HS-5 (cell line): ENCODE data around the gene GNGT2.

Experiments
- DNase-seq: peaks from one replicate; pipeline ENCODE4 v3.0.0-alpha.2; 2012; ENCODE audit warnings: low read depth

Gene GNGT2

DNA sequence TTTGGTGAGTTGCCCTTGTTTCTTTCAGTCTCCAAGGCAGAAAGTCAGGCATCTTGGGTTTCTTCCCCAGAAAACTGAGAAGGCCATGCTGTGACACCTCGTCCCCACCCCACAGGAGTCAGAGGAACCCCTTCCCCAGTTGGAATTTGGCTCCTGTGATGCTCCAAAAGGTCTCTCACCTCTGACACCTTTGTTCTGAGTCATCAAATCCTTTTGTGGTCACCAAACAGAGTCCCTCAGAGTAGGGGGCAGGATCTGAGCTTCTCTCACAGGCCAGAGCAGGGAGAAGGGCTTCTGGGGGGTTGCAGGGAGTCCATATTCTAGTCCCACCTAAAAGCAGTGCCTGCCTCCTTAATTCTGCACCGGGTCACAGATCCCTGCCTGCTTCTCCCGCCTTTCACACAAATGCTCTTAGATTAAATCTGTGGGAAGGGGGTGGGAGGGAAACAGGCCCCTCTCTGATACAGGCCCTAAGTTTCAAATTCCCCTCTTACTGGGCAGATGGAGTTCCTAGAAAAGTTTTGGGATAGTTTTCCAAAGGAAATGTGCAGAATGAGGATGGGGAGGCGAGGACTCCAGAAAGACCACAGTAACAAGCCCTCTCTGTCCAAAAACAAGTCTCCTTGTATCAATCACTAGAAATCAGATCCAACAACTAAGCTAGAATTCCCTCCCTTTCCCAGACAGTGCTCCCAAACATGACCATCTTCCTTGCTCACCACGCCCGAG lies 18.9 kb upstream of the GNGT2 start:
- DNase-seq, result no peak

GRCh38 chr17:49227436-49228261 lies 17.3 kb upstream of the GNGT2 start:
- no peak for DNase-seq

DNA sequence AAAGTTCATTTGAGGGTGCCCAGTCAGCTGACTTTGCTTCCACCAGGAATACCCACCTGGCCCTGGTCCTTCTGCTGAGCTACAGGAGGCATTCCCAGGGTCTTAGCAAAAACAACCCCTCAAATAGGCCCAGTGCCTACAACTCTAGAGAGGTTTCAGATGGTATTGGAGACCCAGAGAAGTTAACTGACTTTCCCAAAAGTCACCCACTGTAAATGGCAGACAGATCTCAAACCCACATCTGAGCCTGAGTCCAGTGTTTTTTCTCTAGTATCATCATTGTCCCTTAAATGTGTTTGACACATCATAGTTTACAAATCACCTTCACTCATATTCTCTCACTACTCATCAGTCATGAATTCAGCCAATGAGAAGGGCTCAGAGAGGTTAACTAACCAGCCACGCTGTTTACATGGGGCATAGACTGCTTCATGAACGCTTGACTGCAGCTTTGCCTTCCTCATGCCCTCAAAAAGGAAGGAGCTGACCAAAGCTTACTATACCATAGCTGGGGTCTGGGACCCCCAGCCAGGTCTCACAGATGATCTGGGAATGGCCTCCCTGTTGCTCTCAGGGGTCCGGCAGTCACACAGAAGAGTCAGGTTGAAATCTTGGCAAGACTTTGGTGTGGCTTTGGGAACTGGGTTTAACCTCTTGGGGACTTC lies 16.5 kb upstream of the GNGT2 start:
- DNase-seq, result no peak

GRCh38 chr17:49225554-49226236 lies 15.3 kb upstream of the GNGT2 start:
- DNase-seq, result no peak

DNA sequence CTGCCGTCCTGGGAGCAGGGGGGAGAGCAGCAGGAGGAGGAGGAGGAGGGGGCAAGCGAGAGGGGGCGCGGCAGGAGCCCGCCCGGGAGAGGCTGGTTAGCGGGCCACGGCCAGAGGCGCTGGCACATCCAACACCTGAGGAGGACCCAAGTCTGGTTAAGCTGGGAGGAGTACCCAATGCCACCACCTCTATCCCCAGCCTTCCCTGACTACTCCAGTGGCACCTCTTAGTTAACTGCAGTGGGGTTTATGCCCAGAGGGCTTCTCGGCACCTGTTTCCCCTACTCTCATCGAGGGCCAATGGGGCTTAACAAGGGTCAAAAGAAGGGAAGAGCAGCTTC lies 14.6 kb upstream of the GNGT2 start:
- DNase-seq, result no peak

- no peak for DNase-seq
These were observed 14.0 kb upstream of the GNGT2 start for GRCh38 chr17:49224198-49224996.

DNA sequence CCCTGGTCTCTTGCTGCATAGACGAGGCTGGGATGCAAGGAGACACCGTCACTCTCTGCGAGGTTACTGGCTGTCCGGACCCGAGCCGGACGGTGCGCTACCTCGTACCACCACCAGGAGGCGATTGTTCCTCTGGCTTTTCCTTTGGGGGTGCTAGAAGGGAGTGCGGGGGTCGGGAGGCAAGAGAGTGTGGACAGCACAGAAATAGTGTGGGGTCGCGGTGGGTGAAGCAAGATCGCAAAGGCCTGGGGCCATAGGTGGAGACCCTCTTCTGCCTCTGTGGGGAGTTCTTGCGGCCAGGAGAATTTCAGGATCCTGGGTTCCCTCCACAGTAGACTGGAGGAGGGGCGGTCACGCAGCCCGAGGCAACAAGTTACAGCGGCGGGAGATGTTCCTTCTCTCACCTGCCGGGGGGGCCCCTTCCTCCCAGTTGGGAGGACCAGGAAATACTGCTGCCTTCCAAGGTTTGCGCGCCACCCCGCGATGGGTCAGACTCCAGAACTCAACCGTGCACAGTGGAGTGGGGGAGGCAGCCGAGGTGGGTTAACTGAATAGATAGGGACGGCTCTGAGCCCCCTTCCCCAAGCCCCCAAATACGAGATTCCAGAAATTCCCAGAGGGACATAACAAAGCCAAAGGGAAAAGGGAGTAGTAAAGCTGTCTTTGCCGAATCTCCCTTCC lies 13.3 kb upstream of the GNGT2 start:
- DNase-seq, result no peak

- no peak for DNase-seq
These were observed 12.8 kb upstream of the GNGT2 start for GRCh38 chr17:49223168-49223516.

- DNase-seq, result no peak
These were observed 9.6 kb upstream of the GNGT2 start for GRCh38 chr17:49219987-49220386.

DNA sequence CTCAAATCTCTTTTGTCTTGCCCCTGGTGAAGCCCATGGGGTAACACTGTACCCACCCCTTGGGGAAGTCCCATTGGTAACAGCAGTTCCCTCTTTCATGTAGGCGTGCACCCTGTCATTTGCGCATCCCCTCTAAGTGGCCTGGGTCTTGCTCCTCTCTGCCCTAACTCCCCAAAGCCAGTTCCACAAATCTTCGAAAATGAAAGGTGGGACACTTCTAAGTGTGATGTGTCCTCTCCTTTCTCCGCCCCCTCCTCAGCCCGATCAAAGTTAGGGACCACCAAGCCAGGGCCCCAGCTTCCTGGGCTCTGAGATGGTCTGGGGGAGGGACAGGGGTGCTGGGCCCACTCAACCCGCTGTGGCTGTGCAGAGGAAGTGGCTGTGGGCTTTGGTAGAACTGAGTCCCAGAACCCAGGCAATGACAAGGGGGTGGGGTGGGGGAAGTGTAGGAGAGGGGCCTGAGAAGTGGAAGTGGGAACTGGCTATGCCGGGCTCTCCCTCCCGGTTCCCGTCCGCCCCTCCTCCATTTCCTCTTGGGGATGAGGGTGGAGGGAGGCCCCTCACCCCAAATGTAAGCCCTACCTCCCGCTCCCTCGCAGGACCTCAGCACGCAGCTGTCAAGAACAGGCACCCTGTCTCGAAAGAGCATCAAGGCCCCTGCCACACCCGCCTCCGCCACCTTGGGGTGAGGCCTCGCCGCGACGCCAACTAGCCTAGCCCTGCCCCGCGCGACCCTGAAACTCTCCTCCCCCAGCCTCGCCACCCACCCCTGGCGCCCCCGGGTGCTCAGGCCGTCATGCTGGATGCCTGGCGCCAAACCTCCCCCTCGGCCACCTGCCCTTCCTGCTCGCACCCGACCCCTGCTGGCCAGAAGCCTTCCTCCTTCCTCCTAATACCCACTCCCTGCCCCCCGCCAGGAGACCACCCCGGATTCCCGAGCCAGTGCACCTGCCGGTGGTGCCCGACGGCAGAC lies 8.9 kb upstream of the GNGT2 start:
- DNase-seq, result no peak

DNA sequence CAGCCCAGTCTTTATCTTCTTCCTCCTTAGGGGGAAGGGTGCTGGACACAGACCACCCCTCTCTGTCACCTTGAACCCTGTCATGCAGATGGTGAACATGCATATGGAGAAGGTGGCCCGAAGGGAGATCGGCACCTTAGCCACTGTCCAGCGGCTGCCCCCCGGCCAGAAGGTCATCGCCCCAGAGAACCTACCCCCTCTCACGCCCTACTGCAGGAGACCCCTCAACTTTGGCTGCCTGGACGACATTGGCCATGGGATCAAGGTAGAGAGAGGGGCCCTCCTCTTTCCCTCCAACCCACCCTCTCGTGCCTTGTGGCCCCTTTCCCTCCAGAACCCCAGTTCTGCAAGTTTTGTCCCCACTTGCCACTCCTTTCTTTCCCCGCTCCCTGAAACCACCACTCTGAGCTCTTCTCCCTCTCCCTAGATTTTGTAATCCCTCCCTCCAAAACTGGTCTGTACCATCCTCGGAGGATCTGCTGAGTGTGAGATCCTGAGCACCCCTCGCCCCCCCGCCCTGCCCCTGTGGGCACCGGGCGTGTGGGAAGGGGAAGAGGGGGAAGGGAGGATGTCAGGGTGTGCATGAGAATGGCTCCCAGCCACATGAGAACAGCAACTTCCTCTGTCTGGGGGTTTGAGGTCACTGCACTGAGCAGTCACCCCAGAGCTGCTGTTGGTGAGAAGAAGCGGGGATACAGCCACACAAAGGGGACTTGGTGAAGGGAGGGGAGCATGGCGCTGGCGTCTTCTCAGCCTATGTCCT lies 7.5 kb upstream of the GNGT2 start:
- DNase-seq, result no peak

DNA sequence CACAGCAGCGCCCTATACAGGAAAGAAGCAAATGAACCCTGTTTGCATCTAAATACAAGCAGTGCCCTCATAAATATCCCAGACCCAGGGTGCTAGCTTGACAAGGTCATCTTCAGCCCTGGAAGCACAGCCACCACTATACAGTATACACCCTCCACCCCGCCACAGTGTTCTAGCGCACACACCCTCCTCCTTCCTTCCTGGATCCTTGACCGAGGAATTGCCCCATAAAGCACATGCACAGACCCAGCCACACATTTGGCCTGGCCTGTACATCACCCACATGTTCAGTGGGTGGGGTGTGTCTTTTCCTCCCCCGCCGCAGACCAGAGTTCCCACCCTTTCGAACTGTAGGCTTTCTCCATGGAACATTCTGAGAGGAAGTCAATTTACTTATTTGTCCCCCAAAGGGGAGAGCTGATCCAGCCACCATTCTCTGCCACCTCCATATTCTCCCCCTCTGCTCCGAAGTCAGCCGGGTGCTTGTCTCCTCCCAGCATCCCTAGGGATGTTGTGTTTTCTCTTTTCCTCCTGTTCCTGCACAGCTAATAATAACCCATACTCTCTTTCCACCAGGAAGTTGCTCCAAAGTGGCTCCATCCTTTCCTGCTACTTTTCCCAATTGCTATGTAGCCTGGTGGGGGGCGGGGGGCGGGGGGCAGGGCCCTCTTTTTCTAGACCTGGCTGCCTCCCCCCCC lies 6.7 kb upstream of the GNGT2 start:
- no peak for DNase-seq

- no peak for DNase-seq
These were observed 6.1 kb upstream of the GNGT2 start for GRCh38 chr17:49216482-49216881.

GRCh38 chr17:49214676-49215360 lies 4.4 kb upstream of the GNGT2 start:
- no peak for DNase-seq

DNA sequence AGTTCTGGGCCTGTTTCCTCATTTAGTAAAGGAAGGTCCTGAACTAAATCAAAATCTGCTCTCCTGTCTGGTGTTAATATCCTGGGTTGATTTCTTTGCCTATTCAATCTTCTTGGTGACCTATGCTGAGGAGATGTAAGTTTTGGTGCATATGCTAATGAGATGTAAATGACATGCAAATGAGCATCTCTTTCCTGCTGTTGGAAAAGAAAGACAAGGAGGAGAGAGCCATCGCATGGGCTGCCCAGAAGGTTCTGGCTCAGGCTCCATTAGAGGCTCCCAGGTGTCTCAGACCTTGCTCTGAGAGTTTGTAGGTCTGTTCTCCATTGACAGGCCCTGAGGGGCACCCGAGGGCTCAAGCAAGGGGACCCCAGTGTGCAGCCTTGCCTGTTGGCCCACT lies 3.5 kb upstream of the GNGT2 start:
- no peak for DNase-seq

DNA sequence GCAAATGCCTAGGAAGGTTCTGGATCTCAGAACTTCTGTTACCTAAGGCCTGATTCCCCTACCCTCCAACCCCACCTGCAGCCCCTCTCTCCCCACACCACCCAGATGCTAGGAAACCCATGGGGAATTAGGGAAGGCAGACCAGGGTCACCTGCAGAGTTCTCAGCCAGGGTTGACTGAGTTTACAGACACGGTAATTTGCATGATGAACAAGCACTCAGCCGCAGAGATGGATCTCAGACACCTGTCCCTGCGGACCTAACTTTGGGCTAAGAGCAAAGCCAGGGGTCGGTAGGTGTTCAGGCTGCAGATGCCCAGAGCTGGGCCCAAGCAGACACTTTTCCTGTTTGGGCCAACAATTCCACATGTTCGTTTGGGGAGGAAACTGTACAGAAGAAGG lies 3.0 kb upstream of the GNGT2 start:
- no peak for DNase-seq

DNA sequence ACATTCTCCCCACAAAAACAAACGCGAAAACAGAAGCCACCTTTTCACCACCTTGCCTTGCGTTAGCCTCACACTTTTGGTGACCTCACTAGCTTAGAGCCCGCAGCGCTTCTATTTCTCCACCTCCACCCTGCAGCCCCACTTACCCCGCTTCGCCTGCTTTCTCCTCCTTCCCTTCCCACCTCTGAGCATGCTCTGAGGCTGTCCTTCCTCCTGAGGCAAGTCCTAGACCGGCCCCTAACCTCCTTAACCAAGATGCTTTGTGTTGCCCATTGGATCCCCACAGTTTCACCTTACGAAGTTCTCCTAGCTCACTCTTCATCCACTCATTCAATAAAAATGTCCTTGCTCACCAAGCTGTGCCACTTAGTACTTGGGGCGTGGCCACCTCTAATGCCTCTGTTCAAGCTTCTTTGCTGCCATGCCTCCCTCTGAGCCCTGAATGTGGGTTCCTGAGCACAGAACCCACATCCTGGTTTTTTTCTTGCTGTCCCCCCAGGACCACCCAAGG lies 1.3 kb downstream of the GNGT2 start:
- no peak for DNase-seq

- no peak for DNase-seq
These were observed 5.9 kb downstream of the GNGT2 start for GRCh38 chr17:49204516-49204915.
